ENCODE data around the gene ASB4. TPM values are rescaled to one million over a fixed set of nuclear protein-coding genes. Genes with fewer than 3 reads are reported as not detected.
A peak's percentile ranks its signal among the peaks of the same experiment; 100 is the strongest.

Gene ASB4
- polyA plus RNA-seq, 1 experiment, result not detected

- POLR2A ChIA-PET, result no interaction called here
- CTCF ChIA-PET, result interaction anchor here (0.9 to 3.4 kb wide), 5 partner anchors 8 to 170 kb away, joined by 3 to 17 read pairs (median 3); no protein-coding TSS in a partner anchor
Observed at GRCh38 chr7:95520136-95520535, 34.4 kb downstream of the ASB4 start.

GRCh38 chr7:95525503-95525902 lies 39.8 kb downstream of the ASB4 start:
- Histone ChIP-seq H3K4me3 (ENCODE audit: low read depth, low read length) (no peak overlapping the region), H3K36me3 (ENCODE audit: control insufficient read depth, insufficient read depth, low read length) (no peaks in the 10 kb centered on the region), H3K27me3 (ENCODE audit: control insufficient read depth, insufficient read depth, low read length) (peaks cover 2% of the 10 kb centered on the region; the same call in 1 of the 2 replicates)
- no peak for DNase-seq (ENCODE audit: low read depth)
- POLR2A ChIA-PET, result no interaction called here
- TF ChIP-seq, protein P1, sequence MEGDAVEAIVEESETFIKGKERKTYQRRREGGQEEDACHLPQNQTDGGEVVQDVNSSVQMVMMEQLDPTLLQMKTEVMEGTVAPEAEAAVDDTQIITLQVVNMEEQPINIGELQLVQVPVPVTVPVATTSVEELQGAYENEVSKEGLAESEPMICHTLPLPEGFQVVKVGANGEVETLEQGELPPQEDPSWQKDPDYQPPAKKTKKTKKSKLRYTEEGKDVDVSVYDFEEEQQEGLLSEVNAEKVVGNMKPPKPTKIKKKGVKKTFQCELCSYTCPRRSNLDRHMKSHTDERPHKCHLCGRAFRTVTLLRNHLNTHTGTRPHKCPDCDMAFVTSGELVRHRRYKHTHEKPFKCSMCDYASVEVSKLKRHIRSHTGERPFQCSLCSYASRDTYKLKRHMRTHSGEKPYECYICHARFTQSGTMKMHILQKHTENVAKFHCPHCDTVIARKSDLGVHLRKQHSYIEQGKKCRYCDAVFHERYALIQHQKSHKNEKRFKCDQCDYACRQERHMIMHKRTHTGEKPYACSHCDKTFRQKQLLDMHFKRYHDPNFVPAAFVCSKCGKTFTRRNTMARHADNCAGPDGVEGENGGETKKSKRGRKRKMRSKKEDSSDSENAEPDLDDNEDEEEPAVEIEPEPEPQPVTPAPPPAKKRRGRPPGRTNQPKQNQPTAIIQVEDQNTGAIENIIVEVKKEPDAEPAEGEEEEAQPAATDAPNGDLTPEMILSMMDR (IDR thresholded peaks at IDR 0.05; ENCODE audit: insufficient read depth, low read depth, low read length), result no peak
- CTCF ChIA-PET, result interaction anchor here (0.6 to 28.1 kb wide), 8 partner anchors 8 to 256 kb away, joined by 4 to 591 read pairs (median 10); no protein-coding TSS in a partner anchor

More at GRCh38 chr7:95520136-95520535, 34.4 kb downstream of the ASB4 start:
- Histone ChIP-seq H3K4me3 (ENCODE audit: low read depth, low read length) (no peak overlapping the region), H3K36me3 (ENCODE audit: control insufficient read depth, insufficient read depth, low read length) (no peaks in the 10 kb centered on the region), H3K27me3 (ENCODE audit: control insufficient read depth, insufficient read depth, low read length) (no peaks in the 10 kb centered on the region)
- DNase-seq (ENCODE audit: low read depth), result no peak
- TF ChIP-seq, protein P1 (IDR thresholded peaks at IDR 0.05; ENCODE audit: insufficient read depth, low read depth, low read length), result no peak

DNA sequence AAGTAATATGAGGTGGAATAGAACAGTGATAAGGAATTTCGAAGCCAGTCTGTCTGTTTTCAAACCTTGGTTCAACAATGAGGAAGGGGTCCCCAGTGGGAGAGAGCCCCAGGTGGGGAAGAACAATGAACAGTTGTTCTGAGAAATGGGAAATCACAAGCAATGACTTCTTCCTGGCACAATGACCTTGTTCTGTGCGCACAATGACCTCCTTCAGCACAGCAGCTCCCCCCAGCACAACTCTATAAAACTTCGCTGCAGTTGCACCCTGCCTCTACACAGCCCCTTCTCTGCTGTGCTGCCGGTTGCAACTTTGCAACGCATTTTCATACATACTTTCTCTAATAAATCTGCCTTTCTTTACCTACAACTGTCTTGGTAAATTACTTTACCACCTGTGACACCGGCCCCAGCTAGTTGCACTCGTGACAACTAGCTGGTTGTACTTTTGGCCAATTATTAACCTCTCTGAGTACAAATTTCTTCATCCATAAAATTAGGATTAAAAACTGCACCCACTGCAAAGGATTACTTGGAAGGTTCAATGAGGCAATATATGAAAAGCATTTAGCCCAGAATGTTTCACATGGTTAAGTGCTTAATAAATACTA lies 40.5 kb downstream of the ASB4 start:
- ChIA-PET CTCF (interaction anchor here (0.6 to 28.1 kb wide), 16 partner anchors 9 to 255 kb away, joined by 3 to 591 read pairs (median 6); no protein-coding TSS in a partner anchor), POLR2A (no interaction called here)
- no peak for DNase-seq (ENCODE audit: low read depth)
- Histone ChIP-seq H3K27me3 (ENCODE audit: control insufficient read depth, insufficient read depth, low read length) (peaks cover 2% of the 10 kb centered on the region; the same call in 1 of the 2 replicates), H3K4me3 (ENCODE audit: low read depth, low read length) (no peak overlapping the region), H3K36me3 (ENCODE audit: control insufficient read depth, insufficient read depth, low read length) (no peaks in the 10 kb centered on the region)
- TF ChIP-seq, protein P1 (IDR thresholded peaks at IDR 0.05; ENCODE audit: insufficient read depth, low read depth, low read length), result no peak

GRCh38 chr7:95527033-95527775 lies 41.5 kb downstream of the ASB4 start:
- ChIA-PET CTCF (interaction anchor here (0.7 to 28.1 kb wide), 25 partner anchors 9 to 208 kb away, joined by 3 to 591 read pairs (median 6); no protein-coding TSS in a partner anchor), POLR2A (no interaction called here)
- no peak for DNase-seq (ENCODE audit: low read depth)
- no peak overlapping the region for H3K4me3 ChIP-seq (ENCODE audit: low read depth, low read length)
- TF ChIP-seq, protein P1 (IDR thresholded peaks at IDR 0.05; ENCODE audit: insufficient read depth, low read depth, low read length), result peak; percentile 89
- peaks cover 2% of the 10 kb centered on the region; the same call in 1 of the 2 replicates for H3K27me3 ChIP-seq (ENCODE audit: control insufficient read depth, insufficient read depth, low read length)
- no peaks in the 10 kb centered on the region for H3K36me3 ChIP-seq (ENCODE audit: control insufficient read depth, insufficient read depth, low read length)

- TF ChIP-seq, protein P1 (IDR thresholded peaks at IDR 0.05; ENCODE audit: insufficient read depth, low read depth, low read length), result no peak
- ChIA-PET CTCF (interaction anchor here (0.8 to 28.1 kb wide), 17 partner anchors 11 to 1078 kb away, joined by 3 to 591 read pairs (median 5); no protein-coding TSS in a partner anchor), POLR2A (no interaction called here)
- no peak overlapping the region for H3K4me3 ChIP-seq (ENCODE audit: low read depth, low read length)
- DNase-seq (ENCODE audit: low read depth), result no peak
- H3K27me3 ChIP-seq (ENCODE audit: control insufficient read depth, insufficient read depth, low read length), result peaks cover 4% of the 10 kb centered on the region
- no peaks in the 10 kb centered on the region for H3K36me3 ChIP-seq (ENCODE audit: control insufficient read depth, insufficient read depth, low read length)
Observed at GRCh38 chr7:95527776-95528250, 42.1 kb downstream of the ASB4 start.

All from BJ (cell line).